Endodermal cell (in vitro differentiated cells): Measurements from ENCODE around the gene DRICH1. TPM values are rescaled to one million over a fixed set of nuclear protein-coding genes. Genes with fewer than 3 reads are reported as not detected.
"Not testable (repeated sequence)": the region's sequence is repeated elsewhere in the genome, so short reads cannot be mapped to it uniquely, and the experiment has no call there.

Experiments used
- DNase-seq: peaks from one replicate; pipeline ENCODE4 v3.0.0-alpha.2; 2017
- H3K27ac ChIP-seq: 2 replicates; pipeline ENCODE4 v1.5.1; 2013; ENCODE audit warnings: mild to moderate bottlenecking, low read depth, low read length, moderate library complexity
- H3K27me3 ChIP-seq: 2 replicates; pipeline ENCODE4 v1.6.1; 2013; ENCODE audit warnings: mild to moderate bottlenecking, low read length, moderate library complexity; ENCODE audit not compliant: insufficient read depth, control insufficient read depth, poor library complexity, severe bottlenecking
- H3K36me3 ChIP-seq: 2 replicates; pipeline ENCODE4 v1.7.0; 2013; ENCODE audit warnings: mild to moderate bottlenecking, low read length, moderate library complexity; ENCODE audit not compliant: control insufficient read depth, insufficient read depth
- H3K4me1 ChIP-seq: one replicate; pipeline ENCODE4 v1.7.0; 2013; ENCODE audit warnings: low read length; ENCODE audit not compliant: control insufficient read depth, insufficient read depth
- H3K4me3 ChIP-seq: 2 replicates; pipeline ENCODE4 v1.5.1; 2013; ENCODE audit warnings: mild to moderate bottlenecking, low read length, moderate library complexity
- H3K9ac ChIP-seq: 2 replicates; pipeline ENCODE4 v1.6.1; 2013; ENCODE audit warnings: mild to moderate bottlenecking, low read length, moderate library complexity; ENCODE audit not compliant: poor library complexity, severe bottlenecking; ENCODE audit errors: extremely low read depth
- H3K9me3 ChIP-seq: 2 replicates; pipeline ENCODE4 v1.6.1; 2013; ENCODE audit warnings: mild to moderate bottlenecking, low read length, moderate library complexity; ENCODE audit not compliant: control insufficient read depth
- H3K27ac Mint-ChIP-seq: 2 replicates; pipeline ENCODE4 v1.8.0; 2020; ENCODE audit warnings: mixed read lengths
- H3K27me3 Mint-ChIP-seq: 2 replicates; pipeline ENCODE4 v1.8.0; 2021; ENCODE audit warnings: mild to moderate bottlenecking, mixed read lengths; ENCODE audit not compliant: insufficient read depth
- H3K36me3 Mint-ChIP-seq: 2 replicates; pipeline ENCODE4 v1.8.0; 2020; ENCODE audit warnings: low read depth, mixed read lengths
- H3K4me1 Mint-ChIP-seq: 2 replicates; pipeline ENCODE4 v1.8.0; 2020; ENCODE audit warnings: mixed read lengths
- H3K4me3 Mint-ChIP-seq: 2 replicates; pipeline ENCODE4 v1.8.0; 2020; ENCODE audit warnings: mild to moderate bottlenecking, moderate library complexity, mixed read lengths
- H3K9me3 Mint-ChIP-seq: 2 replicates; pipeline ENCODE4 v1.8.0; 2020; ENCODE audit warnings: mild to moderate bottlenecking, mixed read lengths
- WGBS, 2 experiments: methylation state at CpG; one replicate each; pipeline versions ENCODE4 v1.1.5 to v1.1.7; 2013; ENCODE audit warnings: missing lambda C conversion rate in 2 of 2, mixed read lengths in 1 of 2; ENCODE audit not compliant: insufficient coverage in 1 of 2, insufficient read length in 1 of 2; 5-methylcytosine and 5-hydroxymethylcytosine counted together
- total RNA-seq, 2 donors: library from RNA; stranded (reverse); fragmentation: NEBNext Ultra II Directional in 1 of 2; extraction: Animal tissue kit (Norgen Biotek cat#: 25700) in 1 of 2; gene quantifications; 2 replicates in 1 of 2; 3 replicates in 1 of 2; pipeline ENCODE4 v1.2.1, GENCODE V29; 2021
- TF ChIP-seq, protein P1 (sequence below): fragments of 200-600 bp; sonication (generic); conservative IDR thresholded peaks from 2 replicates; pipeline ENCODE4 v1.5.0; 2021; ENCODE audit warnings: antibody characterized with exemption, mild to moderate bottlenecking

Gene DRICH1
- total RNA-seq, 2 donors from 2014 or later: 0.24 TPM; not detected in 1

DNA sequence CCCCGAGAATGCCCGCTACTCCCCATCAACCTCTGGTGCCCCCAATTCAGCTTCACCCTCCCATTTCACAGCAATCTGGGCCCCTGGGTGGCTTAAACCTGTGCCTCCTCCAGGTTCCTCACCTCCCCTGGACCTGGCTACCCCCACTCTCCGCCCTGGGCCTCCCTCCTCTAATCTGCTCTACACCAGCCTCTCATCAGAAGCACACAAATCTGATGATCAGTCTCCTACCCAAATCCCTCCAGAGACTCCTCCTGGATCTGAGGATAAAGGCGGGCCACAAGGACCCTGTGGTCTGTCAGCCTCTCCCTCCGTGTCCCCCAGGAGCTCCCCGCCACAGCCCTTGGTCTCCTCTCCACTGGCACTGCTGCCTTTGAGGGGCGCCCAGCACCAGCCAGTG is 28.9 kb downstream of the DRICH1 start:
- Histone ChIP-seq H3K4me3 (no peak overlapping the region), H3K9me3 (no peaks in the 10 kb centered on the region), H3K4me1 (no peaks in the 10 kb centered on the region), H3K27ac (no peak overlapping the region), H3K36me3 (no peaks in the 10 kb centered on the region), H3K27me3 (no peaks in the 10 kb centered on the region), H3K9ac (no peak overlapping the region)
- no peak overlapping the region for H3K4me3 Mint-ChIP-seq
- TF ChIP-seq, protein P1, sequence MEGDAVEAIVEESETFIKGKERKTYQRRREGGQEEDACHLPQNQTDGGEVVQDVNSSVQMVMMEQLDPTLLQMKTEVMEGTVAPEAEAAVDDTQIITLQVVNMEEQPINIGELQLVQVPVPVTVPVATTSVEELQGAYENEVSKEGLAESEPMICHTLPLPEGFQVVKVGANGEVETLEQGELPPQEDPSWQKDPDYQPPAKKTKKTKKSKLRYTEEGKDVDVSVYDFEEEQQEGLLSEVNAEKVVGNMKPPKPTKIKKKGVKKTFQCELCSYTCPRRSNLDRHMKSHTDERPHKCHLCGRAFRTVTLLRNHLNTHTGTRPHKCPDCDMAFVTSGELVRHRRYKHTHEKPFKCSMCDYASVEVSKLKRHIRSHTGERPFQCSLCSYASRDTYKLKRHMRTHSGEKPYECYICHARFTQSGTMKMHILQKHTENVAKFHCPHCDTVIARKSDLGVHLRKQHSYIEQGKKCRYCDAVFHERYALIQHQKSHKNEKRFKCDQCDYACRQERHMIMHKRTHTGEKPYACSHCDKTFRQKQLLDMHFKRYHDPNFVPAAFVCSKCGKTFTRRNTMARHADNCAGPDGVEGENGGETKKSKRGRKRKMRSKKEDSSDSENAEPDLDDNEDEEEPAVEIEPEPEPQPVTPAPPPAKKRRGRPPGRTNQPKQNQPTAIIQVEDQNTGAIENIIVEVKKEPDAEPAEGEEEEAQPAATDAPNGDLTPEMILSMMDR: no peak
- no peaks in the 10 kb centered on the region for H3K4me1 Mint-ChIP-seq
- H3K36me3 Mint-ChIP-seq: no peaks in the 10 kb centered on the region
- peaks cover 15% of the 10 kb centered on the region for H3K27me3 Mint-ChIP-seq
- no peak for DNase-seq
- no peak overlapping the region for H3K27ac Mint-ChIP-seq
- 88 to 100% methylated on average over 1 to 7 of the region's 7 CpGs for WGBS, 2 experiments
- no peaks in the 10 kb centered on the region for H3K9me3 Mint-ChIP-seq

DNA sequence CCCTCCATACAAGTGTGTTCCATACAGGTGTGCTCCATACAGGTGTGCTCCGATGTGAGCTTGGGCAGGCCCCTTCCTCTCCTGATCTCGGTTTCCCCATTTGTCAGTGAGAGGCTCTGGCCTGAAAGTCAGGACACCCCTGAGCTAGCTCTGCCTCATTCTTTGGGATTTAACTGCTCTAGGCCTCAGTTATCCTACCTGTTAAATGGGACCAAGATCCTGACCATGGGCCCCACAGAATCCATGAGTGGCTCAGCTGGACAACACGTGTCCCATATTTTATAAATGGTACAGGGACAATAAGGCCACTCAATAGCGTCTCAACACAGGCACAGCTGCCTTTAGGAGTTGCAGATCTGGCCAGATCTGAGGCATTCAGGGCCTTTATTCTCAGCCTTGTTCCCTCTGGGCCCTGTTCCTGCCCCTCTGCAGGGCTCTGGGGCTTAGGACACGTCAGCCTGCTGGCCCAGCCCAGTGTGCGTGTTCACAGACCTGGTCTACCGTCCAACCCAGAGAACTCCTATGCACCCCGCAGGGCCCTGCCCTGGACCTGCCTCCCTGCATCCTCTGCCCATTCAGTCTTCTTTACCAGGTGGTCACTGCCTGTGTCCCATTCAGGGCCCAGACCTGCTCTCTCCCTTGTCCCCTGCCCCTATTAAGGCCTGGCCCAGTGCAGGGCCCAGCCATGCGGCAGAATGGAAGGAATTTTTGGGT is 33.2 kb downstream of the DRICH1 start:
- DNase-seq: no peak
- Mint-ChIP-seq H3K9me3 (no peaks in the 10 kb centered on the region), H3K4me1 (no peaks in the 10 kb centered on the region), H3K27me3 (peaks cover 26% of the 10 kb centered on the region), H3K27ac (no peak overlapping the region), H3K4me3 (no peak overlapping the region), H3K36me3 (no peaks in the 10 kb centered on the region)
- no peaks in the 10 kb centered on the region for H3K4me1 ChIP-seq
- no peaks in the 10 kb centered on the region for H3K27me3 ChIP-seq
- no peak overlapping the region for H3K9ac ChIP-seq
- no peaks in the 10 kb centered on the region for H3K9me3 ChIP-seq
- H3K4me3 ChIP-seq: no peak overlapping the region
- H3K36me3 ChIP-seq: no peaks in the 10 kb centered on the region
- WGBS, 2 experiments: 91 to 92% methylated on average over 6 to 9 of the region's 9 CpGs
- no peak overlapping the region for H3K27ac ChIP-seq
- TF ChIP-seq, protein P1: no peak

DNA sequence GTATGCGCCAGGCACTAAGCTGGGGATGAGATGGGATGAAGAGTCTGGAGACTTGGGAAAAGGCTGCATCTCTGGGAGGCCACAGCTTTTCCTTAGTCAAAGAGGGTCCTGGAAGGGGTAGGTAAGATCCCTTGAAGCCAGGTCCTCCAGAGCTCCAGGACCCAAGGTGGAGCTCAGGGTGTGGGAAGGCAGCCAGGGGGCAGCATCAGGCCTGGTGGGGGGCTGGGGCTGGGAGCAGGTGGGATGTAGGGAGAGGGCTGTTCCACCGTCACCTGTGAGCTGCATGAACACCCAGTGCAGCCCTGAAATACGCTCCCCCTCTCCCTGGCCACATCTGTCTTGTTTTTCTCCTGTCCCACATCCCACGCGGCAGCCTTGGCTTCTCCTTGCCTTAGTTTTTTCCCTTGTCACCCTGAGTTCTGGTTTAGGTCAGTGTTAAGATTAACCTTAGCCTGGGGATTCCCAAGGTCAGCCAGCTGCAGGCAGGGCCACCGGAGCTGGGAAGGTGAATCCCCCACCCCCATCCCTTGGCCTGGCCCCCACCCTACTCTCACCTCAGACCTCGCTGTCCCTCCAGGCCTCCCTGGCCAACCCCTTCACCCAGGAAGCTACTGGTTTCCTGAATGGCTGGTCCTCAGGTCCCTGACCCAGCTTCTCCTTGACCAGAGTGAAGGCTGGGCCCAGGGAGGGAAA is 34.4 kb downstream of the DRICH1 start:
- H3K36me3 Mint-ChIP-seq, H3K4me3 Mint-ChIP-seq, DNase-seq, H3K27ac ChIP-seq, H3K27me3 ChIP-seq, H3K9me3 Mint-ChIP-seq, H3K9ac ChIP-seq, H3K9me3 ChIP-seq, H3K4me3 ChIP-seq, H3K4me1 ChIP-seq, H3K4me1 Mint-ChIP-seq, H3K27ac Mint-ChIP-seq, H3K36me3 ChIP-seq: not testable (repeated sequence)
- H3K27me3 Mint-ChIP-seq: peaks cover 18% of the 10 kb centered on the region
- WGBS, 2 experiments: 100% methylated on average over 1 of the region's 7 CpGs; no CpG with 5 or more reads in 1 of the 2 experiments
- TF ChIP-seq, protein P1: peak; percentile 14

DNA sequence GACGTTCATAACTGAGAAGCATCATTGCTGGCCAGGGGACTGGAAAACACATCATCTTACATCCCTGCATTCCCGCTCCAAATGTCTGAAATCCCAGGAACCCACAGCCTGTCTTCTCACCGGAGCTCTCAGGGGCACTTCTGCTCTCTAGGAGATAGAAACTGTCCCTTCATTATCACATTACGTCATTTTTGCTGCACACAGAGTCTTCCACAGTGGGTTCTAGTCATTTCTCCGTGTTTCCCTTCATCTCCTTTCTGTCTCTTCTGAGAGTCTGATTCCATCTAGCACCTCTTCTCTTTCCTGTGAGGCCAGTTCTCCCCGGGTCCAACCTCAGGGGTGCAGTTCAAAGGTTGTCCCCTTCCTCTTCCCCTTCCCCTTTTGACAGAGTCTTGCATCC is 36.2 kb downstream of the DRICH1 start:
- not testable (repeated sequence) for H3K36me3 ChIP-seq, H3K9me3 ChIP-seq, H3K27ac ChIP-seq, H3K9ac ChIP-seq, H3K27ac Mint-ChIP-seq, H3K4me3 Mint-ChIP-seq, H3K27me3 ChIP-seq, H3K4me3 ChIP-seq, H3K36me3 Mint-ChIP-seq, H3K4me1 ChIP-seq, H3K9me3 Mint-ChIP-seq, DNase-seq
- peaks cover 14% of the 10 kb centered on the region for H3K27me3 Mint-ChIP-seq
- WGBS, 2 experiments: 75 to 78% methylated on average over 5 to 6 of the region's 6 CpGs
- peaks cover 11% of the 10 kb centered on the region for H3K4me1 Mint-ChIP-seq
